GM21447 (cell line): Measurements from ENCODE around the gene NOP56.

ENCODE experiments used
- ATAC-seq: cut with Tn5 transposase; IDR thresholded peaks from one replicate; pipeline ENCODE4 v1.9.1; 2021; ENCODE audit not compliant: unreplicated experiment

NOP56 gene

DNA sequence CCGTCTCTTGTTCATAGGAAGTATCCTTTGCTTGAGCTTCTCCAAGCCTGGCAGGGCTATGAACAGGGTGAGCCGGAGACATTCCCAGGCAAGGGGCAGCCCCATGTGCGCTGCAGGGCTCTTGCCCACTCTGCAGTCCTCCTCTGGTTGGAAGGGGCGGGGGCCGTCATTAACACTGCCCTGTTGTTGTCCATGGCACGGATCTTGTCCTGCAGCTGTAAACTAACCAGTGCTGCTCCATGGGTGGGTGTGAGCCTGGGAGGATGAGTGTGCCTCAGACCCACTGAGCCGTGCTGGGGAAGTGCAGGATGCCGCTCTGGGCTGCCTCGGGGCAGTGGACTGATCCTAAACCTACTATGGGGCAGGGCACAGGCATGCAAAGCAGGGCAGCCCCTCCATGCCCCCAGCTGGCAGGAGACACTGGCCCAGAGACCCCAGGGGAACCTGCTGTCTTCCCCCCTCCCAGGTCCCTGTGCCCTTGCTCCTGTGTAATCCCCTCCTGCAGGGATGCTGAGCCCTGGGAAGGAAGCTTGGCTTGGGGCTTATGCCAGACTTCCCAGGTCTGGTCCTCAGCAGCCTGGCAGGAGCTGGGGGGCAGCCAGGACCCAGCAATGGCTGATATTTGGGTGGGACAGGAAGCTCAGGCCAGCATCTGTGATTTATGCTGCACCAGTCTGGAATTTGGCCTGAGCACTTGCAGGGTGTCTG, 48.6 kb downstream of the NOP56 start:
- no peak for ATAC-seq

DNA sequence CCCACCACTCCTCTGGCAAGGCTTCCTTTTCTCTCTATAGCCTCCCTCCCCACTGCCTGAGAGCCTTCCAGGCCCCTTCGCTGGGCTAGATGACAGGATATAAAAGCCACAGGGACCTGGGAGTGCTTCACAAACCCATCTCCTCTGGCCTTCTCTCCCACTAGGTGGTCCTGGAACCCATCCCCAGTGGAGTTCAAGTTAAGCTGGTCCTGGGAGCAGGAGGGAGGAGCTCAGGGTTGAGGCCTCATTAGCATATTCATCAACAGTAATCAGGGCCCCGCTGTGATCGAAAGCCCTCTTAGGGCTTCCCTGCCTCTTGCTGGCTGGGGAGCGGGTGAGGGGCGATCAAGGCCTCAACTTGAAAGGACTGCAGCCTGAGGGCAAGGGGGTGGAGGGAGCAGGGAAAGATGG, 49.2 kb downstream of the NOP56 start:
- ATAC-seq, result no peak

DNA sequence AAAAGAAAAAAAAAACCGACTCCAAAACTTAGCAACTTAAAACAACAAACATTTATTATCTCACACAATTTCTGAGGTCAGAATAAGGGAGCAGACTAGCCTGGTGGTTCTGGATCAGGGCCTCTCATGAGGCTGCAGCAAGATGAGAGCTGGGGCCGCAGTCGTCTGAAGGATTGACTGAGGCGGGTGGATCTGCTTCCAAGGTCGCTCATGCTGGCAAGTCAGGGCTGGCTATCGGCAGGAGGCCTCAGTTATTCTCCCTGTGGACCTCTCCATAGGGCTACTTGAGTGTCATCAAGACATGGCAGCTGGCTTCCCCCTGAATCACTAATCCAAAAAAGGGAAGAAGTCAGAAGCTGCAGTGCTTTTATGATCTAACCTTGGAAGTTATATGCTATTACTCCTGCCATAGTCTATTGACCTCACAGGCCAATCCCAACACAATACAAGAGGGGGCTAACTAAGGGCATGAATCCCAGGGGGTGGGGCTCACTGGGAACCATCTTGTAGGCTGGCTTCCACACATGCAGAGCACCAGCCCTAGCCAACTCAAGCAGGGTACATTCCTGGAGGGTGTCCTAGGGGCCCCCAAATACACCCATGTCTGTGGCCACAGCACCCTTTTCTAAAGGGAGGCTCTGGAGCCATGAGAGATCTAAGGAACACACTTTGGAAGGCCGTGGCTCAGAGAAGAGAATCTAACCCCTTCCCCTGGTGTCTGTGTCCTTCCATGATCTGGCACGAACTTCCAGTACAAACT, 51.5 kb downstream of the NOP56 start:
- ATAC-seq, result no peak

DNA sequence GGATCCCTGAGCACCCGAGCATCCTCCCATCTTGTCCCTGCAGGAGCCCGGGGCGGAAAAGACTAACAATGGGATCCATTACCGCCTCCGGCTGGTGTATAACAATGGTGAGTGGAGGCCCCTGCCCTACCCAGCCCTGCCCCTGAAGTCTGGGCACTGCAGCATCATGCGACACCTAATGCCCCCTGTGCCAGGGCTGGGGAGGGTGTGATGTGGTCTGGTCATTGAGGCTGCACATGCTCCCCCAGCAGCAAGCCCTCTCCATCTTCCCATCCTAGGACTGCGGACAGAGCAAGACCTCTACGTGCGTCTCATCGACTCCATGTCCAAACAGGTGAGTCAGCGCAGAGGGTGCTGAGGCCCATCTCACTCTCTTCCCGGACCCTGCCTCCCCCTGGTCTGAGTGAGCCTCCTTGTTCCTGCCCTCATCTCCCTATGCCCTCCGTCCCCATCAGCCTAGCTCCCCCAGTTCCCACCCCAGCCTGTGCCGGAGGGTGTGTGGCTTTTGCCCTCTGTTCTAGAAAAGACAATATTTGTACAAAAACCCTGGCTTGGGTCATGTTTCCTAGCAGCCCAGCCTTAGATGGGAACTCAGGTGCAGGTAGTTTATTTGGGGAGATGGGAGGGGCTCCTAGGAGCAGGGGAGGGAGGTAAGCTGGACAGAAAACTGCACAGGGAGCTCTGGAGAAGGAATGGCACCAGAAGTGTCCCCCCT, 53.7 kb downstream of the NOP56 start:
- ATAC-seq, result no peak

DNA sequence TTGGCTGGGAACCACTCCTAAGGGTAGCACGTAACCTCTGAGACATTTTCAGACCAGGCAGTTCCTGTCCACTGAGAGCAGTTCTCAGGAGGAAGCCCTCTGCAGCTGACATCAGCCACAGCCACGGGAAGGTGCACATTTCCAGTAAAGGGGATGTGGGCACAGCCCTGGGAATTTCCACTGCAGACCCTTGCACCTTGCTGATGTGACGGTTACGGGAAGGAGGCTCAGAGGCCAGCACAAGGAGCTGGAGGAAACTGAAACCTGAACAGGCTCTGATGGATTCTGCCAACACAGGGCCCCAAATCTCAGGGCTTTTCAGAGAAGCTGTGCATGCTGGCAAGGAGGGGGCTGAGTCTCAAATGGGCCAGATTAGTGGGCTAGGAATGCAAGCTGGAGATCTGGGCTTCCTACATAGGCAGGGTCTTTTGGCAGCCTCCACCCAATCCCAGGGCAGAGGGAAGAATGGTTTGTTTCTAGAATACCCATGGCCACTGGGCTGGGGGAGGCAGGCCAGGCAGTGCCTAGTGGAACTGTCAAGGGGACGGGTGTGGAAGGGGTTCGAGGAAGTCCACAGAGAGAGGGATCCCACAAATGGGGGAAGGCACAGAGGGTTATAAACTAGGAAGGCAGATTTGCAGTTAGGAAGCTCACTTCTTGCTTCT, 54.4 kb downstream of the NOP56 start:
- ATAC-seq, result no peak

DNA sequence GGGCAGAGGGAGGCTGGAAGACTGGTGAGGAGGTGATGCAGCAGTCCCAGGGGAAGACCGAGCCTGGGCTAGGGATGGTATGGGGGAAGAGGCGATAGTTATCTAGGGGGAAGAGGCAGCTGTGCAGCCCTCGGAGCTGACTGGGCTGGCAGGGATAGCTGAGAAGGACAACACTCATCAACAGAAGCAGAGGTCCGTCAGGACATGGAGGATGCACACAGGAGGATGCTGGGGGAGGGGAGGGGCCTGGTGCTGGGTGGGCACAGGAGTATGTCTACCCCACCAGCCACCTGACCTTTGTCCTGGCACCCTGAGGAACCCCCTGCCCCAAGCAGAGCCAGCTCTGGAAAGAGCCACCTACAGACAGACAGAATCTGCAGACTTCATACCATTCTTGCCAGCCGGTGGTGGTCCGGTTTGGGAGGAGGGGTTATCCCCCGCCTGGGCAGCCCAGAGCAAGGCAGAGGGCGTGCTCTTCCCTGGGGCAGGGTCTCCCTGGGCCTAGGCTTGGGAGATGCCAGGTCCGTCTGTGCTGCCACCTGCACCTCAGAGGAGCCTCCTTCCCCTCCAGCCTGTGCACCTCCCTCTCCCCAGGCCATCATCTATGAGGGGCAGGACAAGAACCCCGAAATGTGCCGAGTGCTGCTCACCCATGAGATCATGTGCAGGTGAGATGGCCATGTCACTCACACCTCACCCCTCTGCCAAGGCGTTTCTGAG, 55.1 kb downstream of the NOP56 start:
- no peak for ATAC-seq
